SK-MEL-5 (cell line): Measurements from ENCODE around the gene CIZ1. TPM values are rescaled to one million over a fixed set of nuclear protein-coding genes. Genes with fewer than 3 reads are reported as not detected.

Experiments used
- DNase-seq: peaks from one replicate; pipeline ENCODE4 v3.0.0-alpha.2; 2016; ENCODE audit warnings: low read depth, low spot score
- in situ Hi-C: cut with HindIII; loops from 2 replicates; pipeline ENCODE4 v1.10.0; 2016; ENCODE audit warnings: low sequenced_read_pairs, high pct_unique_total_duplicates, low pct_unique_long_range_greater_than_20kb
- total RNA-seq: library from RNA; depleted of rRNA; stranded (reverse); fragments of >200 nt; shearing (Covaris generic); gene quantifications from 2 replicates; pipeline ENCODE4 v1.2.3, GENCODE V29; 2014

The CIZ1 gene
- total RNA-seq, 1 experiment from 2014 or later = 19.8 TPM

GRCh38 chr9:128155736-128156500 lies 35.5 kb downstream of the CIZ1 start:
- no peak for DNase-seq
- in situ Hi-C loops = no loop called here

DNA sequence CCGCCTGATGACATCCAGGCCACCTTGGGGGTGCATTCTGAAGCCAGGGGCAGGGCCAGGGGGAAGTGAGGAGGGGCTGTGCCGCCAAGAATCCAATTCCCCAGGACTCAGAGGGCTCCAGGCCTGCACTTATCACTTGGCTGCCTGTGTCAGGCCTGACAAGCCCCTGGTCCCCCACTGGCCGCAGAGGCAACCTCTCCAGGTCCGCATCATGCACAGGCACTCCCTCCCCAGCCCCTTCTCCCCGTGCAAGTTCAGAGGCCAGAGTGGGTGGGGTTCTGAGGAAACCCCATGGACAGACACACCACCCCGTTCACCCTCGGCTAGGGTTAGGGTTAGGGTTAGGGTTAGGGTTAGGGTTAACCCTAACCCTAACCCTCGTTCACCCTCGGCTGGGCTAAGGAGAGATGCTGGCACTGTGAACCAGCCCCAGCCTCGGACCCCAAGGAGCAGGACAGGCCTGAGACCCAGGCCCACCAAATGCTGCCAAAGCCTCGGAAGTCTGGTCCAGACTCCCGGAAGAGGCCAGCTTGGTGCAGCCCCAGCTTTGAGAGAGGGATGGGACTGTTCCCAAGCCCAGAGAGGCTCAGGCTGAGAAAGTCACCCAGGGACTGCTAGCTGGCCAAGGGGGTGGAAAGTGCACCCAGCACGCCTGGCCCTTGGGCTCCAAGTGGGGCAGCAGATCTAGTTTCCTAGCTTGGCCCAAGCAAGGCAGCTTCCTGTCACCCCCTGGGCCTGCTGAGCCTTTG lies 37.3 kb downstream of the CIZ1 start:
- in situ Hi-C loops = no loop called here
- DNase-seq = no peak

DNA sequence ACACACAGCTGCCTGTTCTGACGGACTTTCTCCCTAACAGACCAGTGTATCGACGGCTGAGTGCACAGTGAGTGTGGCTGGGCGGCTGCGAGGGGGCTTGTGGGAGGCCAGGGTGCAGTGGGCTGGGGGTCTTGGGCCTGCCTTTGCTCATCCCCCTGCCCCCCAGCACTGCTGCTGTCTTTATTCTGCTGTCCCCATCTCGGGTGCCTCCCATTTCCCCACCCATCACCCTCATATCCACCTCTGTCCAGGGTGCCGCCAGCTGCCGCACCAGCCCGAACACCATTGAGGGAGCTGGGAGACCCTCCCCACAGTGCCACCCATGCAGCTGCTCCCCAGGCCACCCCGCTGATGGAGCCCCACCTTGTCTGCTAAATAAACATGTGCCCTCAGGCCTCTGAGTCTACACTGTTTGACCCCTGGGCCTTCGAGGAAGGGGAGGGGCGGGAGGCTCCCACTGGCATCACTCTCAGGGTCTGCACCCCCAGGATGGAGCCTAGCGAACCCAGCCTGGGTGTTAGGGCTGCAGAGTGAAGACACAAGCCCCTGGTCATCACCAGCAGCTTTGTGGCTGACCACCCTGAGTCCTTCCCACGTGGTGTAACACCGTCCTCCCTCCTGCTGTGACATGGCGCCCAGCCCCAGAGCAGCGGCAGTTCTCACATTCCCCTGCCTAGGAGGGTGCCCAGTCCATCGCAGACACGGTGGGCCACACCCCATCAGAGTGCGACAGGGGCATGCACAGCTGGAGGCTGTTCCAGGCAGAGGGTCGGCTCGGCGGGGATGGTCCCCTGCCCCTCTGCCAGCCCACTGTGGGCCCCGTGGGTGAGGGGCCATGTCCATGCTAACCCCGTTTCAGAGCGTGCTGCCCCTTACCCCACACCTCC lies 38.1 kb downstream of the CIZ1 start:
- in situ Hi-C loops = no loop called here
- DNase-seq = no peak

DNA sequence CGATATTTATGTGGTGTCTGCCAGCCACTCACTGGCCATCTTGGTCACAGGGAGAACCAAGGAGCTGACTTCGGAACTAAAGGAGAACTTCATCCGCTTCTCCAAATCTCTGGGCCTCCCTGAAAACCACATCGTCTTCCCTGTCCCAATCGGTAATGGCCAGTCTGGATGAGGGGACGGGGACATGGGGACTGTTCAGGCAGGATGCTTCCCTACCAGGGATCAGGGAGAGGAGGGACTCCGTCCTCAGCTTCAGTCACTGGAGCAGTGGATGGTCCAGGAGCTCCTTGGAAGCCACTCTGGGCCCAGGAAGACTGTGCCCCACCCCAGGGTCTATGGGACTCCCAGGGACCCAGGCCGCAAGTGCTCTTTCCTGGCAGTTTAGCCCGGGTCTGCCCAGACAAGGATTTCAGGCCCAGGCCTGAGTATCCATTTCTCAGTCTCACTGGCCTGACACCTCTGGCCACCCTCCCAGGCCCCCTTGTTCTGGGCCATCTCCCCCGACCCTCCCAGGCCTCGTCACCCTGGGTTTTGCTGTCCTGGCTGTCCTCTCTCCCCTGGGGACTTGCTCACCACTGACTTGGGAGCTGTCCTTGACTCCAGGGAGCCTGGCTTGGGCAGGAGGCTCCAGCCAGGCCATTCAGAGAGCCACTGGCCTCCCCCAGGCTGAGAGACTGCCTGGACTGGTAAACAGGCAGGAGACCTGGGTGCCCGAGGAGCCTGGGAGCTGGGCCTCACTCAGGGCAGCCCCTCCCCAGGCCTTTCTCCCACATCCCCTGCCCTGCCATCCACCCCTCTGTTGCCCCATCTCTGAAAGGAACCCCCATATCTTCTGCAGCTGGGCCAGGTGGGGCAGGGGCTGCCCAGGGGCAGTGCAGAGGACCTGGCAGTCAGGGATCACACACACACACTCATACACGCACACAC lies 39.0 kb downstream of the CIZ1 start:
- no peak for DNase-seq
- in situ Hi-C loops = no loop called here

DNA sequence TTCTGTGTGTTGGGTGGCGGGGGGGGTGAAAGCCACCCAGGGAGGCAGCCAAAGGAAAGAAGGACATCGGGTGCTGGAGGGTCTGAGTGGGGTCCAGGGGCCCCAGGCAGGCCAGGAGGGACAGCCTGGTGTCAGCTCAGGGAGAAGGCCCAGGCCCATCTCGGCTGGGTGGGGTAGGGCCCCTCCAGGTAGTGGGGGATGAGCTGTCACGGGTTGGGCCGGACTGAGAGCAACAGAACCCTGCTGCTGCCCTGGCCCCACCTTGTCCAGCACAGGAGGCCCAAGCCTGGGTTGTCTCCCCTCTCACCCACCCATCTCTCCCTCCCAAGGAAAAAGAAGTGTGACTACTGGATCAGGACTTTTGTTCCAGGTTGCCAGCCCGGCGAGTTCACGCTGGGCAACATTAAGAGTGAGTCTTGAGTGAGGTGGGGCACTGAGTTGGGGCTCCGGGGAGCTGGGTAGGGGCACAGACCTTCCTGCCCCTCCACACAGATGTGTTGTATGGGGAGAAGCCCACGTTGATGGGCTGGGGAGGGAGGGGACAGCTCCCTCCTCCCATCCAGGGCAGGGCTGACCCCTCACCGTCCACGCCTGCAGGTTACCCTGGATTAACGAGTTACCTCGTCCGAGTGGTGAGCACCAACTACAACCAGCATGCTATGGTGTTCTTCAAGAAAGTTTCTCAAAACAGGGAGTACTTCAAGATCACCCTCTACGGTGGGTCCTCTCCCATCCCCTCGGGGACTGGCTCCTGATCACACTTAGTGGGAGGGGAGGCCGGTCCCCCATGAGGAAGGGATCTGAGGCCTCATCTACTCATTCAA lies 39.9 kb downstream of the CIZ1 start:
- DNase-seq = no peak
- in situ Hi-C loops = no loop called here

DNA sequence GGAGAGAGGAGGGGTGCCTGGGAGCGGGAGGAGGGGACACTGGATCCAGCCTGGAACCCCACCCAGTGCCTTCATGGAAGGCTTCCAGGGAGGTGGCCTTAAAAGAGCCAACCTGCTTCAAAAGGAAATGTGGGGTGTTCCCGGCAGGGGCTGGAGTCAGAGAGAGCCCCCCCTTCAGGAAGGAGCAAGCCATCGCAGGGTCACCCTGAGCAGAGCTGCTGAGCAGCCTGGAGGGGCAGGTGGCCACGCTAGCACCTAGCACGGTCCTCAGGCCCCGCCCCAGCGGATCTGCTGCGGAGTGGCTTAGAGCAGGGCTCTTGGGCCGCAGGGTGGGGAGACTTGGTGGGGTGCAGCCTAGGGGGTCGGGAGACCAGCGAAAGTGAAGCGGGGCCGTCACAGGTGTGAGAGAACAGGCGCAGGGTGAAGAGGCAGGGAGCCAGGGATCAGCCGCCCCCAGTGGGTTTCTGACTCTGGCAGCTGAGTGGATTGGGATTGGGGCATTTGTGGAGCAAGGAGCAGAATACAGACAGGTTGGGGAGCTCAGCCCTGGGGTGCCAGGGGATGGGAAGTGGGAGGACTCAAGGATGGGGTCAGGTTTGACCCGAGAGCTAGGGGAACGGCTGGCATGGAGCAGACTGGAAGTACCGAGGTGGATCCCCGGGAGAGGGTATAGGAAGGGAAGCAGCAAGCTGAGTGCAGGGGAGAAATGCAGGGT lies 40.6 kb downstream of the CIZ1 start:
- in situ Hi-C loops = no loop called here
- DNase-seq = peak; percentile 26

- no peak for DNase-seq
- in situ Hi-C loops = no loop called here
Observed at GRCh38 chr9:128149951-128150593, 41.3 kb downstream of the CIZ1 start.

DNA sequence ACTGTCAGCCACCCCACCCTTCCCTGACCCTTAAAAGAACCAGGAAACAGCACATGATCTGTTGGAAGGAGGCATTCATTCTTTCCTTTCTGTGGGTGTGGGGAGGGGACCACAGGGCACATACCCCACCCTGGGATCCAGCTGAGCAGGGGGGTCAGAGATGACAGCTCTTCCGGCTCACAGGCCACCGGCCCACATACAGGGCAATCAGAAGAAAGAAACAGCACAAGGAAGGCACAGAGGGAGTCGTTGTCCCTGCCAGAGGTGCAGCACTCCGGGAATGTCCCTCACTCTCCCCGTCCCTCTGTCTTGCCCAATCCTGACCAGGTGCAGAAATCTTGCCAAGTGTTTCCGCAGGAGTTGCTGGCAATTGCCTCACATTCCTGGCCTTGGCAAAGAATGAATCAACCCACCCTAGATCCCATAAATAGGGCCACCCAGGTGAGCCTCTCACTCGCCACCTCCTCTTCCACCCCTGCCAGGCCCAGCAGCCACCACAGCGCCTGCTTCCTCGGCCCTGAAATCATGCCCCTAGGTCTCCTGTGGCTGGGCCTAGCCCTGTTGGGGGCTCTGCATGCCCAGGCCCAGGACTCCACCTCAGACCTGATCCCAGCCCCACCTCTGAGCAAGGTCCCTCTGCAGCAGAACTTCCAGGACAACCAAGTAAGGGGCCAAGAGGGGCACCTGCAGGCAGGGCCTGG lies 42.2 kb downstream of the CIZ1 start, which contains the start of gene LCN2:
TSS of gene LCN2 (plus strand) at position 453 of the 701 bp plus-strand sequence. CDS start at position 526, 73 bp downstream.
- DNase-seq = no peak
- in situ Hi-C loops = no loop called here

GRCh38 chr9:128148509-128149000 lies 42.8 kb downstream of the CIZ1 start:
- no peak for DNase-seq
- in situ Hi-C loops = no loop called here

GRCh38 chr9:128146591-128147120 lies 44.7 kb downstream of the CIZ1 start:
- DNase-seq = no peak
- in situ Hi-C loops = no loop called here

DNA sequence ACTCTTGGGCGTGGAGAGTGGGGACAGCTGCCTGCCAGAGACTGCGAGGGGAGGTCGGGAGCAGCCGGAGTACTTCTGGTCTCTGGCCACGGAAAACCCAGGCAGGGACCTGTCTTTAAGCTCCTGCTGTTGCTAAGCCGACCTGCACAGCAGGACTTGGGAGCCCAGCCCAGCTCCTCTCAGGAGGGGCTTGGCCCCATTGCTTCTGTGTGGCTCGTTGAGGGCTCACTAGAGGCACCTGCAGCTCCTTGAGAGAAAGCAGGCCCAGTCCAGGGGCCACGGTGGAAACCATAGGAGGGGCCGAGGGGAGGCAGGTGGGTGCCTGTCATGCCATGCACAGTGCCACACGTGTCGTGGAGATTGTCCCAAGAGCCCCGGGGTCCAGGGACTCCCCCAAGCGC lies 45.4 kb downstream of the CIZ1 start:
- no peak for DNase-seq
- in situ Hi-C loops = no loop called here

DNA sequence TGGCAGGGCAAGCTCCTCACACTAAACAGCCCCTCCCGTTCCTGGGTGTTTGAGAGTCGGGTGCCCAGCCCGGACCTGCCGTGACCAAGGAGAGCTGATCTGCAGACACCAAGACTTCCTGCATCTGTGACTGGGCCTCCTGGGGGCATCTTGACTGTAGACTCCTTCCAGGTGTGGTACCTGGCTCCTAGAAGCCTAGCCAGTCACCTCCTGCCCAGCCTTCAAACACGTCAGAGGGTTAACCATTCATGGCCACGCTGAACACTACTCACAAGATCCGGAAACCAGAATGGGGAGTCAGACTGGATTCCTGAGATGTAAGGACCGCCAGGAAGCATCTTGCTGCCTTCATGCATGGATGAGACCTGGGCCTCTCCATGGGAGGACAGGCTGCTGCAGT lies 45.8 kb downstream of the CIZ1 start:
- no peak for DNase-seq
- in situ Hi-C loops = no loop called here

DNA sequence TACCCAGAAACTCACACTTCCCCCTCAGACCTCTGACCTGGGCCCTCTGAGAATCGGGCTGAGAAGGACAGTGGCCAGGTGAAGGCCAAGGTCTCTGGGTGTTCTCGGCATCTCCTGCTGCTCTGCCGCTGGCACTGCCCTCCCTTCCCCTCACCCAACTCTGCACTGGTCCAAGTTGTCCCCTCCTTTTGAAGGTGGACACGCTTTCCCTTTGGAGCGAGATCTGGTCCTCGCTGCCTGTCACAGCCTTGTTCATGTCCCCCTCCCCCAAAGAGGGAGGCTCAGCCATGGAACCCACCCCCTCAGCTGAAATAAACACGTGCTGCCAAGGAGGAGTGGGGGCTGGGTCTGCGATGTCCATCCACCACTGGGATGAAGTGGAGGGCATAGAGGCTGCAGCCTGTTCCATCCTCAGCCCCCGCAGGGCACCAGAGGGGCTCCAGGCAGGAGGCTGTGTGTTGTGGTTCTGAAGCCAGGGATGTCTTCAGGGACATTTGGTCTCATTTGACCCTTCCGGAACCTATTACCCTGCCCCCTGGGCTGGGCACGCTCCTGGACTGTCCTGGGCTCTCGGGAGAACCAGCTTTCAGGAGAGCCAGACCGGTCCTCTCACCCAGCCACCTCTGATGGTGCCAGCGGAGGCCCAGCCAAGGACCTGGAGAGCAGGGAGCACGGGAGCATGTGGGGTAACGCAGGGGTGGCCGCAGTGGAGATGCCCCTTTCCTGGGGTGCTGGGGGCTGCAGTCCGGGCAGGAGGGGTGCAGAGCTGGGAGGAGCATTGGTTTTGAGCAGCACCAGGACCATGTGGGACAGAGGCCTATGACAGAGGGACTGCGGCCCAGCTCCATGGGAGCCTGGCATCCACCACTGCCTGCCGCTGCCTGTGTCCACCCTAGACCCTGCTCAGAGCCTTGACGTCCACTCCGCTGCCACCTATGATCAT lies 46.9 kb downstream of the CIZ1 start:
- in situ Hi-C loops = no loop called here

More for the DNA sequence above, 46.9 kb downstream of the CIZ1 start:
- DNase-seq = no peak
